Subcutaneous abdominal adipose tissue (tissue), 5 donors: Measurements from ENCODE around the gene SALL2.
"Not testable (repeated sequence)": the region's sequence is repeated elsewhere in the genome, so short reads cannot be mapped to it uniquely, and the experiment has no call there.

Experiments used
- H3K27ac ChIP-seq: one replicate; pipeline ENCODE4 v1.7.0; 2013; ENCODE audit warnings: low read depth, mild to moderate bottlenecking, inconsistent platforms, low read length, moderate library complexity
- H3K27me3 ChIP-seq, 5 donors: one replicate each; pipeline ENCODE4 v1.7.0; 2013; ENCODE audit warnings: low read length in 5 of 5, inconsistent platforms in 1 of 5; ENCODE audit not compliant: control insufficient read depth in 5 of 5, insufficient read depth in 4 of 5
- H3K36me3 ChIP-seq, 5 donors: one replicate each; pipeline ENCODE4 v1.7.0; 2013; ENCODE audit warnings: low read length in 5 of 5; ENCODE audit not compliant: control insufficient read depth in 5 of 5, insufficient read depth in 5 of 5
- H3K4me1 ChIP-seq, 5 donors: one replicate each; pipeline ENCODE4 v1.7.0; 2013; ENCODE audit warnings: low read length in 5 of 5, mild to moderate bottlenecking in 3 of 5, moderate library complexity in 1 of 5; ENCODE audit not compliant: control insufficient read depth in 5 of 5, insufficient read depth in 5 of 5
- H3K4me3 ChIP-seq, 5 donors: one replicate each; pipeline ENCODE4 v1.7.0; 2013; ENCODE audit warnings: low read length in 5 of 5, low read depth in 1 of 5
- H3K9ac ChIP-seq, 5 donors: one replicate each; pipeline ENCODE4 v1.7.0; 2013; ENCODE audit warnings: low read length in 5 of 5, mild to moderate bottlenecking in 4 of 5, moderate library complexity in 3 of 5
- H3K9me3 ChIP-seq, 5 donors: one replicate each; pipeline ENCODE4 v1.7.0; 2013; ENCODE audit warnings: low read length in 5 of 5; ENCODE audit not compliant: control insufficient read depth in 5 of 5
- donor health status: healthy.
- donor health status: healthy.
- donor health status: healthy.
- donor health status: healthy.
- donor health status: healthy.

The SALL2 gene

DNA sequence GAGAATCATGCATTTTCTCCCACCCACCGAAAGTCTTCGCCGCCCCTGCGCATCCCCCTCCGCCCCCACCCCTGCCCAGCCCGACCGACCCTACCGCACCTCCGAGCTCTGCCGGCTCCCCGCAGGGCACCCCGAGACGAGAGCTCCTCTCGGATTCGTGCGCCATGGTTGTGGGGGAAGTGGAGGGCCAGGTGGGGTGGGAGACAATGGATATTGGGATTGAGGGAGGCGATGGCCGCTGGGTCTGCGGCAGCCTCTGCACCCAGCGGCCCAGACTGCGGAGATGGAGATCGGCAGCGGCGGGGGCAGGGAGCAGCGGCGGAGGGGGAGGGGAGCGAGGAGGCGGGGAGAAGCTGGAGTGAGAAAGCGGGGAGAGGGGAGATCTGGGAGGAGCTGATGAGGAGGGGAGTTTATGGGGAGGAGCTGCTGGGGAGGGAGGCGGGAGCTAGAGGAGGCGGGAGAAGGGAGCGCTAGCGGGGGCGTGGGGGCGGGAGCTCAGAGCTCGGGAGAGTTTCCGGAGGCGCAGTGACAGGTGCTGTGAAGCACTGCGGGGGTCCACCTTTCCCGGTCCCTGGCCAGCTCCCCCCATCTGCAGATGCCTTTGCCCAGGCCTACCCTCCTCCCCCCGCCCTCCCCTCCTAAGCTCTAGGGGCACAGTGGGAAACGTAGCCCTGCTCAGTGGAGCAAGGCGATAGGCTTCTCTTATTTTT lies at the start of gene SALL2:
Gene SALL2, minus strand, starts transcription at position 385 of the 710 bp plus-strand sequence. Its CDS starts 219 bp downstream, at position 166.
- Histone ChIP-seq H3K27ac (no peak within 1 kb of the TSS), H3K9me3 (no peaks in the 10 kb centered on the region), H3K4me3 (peak within 1 kb of the TSS; percentile 70 to 73 (median 73)), H3K36me3 (no peaks in the 10 kb centered on the region), H3K27me3 (no peaks in the 10 kb centered on the region), H3K9ac (peak within 1 kb of the TSS in 4 of 5 donors; percentile 30 to 68 (median 48)), H3K4me1 (peaks cover 0 to 18% (median 12%) of the 10 kb centered on the region in 5 donors)

- no peaks in the 10 kb centered on the region for H3K27me3 ChIP-seq
- no peak overlapping the region for H3K9ac ChIP-seq
- no peak overlapping the region for H3K27ac ChIP-seq
- H3K9me3 ChIP-seq: peaks cover 0 to 4% (median 0%) of the 10 kb centered on the region in 5 donors
- H3K4me3 ChIP-seq: no peak overlapping the region
- no peaks in the 10 kb centered on the region for H3K4me1 ChIP-seq
- H3K36me3 ChIP-seq: no peaks in the 10 kb centered on the region
Observed at GRCh38 chr14:21575661-21576060, 49.5 kb upstream of the SALL2 start.

DNA sequence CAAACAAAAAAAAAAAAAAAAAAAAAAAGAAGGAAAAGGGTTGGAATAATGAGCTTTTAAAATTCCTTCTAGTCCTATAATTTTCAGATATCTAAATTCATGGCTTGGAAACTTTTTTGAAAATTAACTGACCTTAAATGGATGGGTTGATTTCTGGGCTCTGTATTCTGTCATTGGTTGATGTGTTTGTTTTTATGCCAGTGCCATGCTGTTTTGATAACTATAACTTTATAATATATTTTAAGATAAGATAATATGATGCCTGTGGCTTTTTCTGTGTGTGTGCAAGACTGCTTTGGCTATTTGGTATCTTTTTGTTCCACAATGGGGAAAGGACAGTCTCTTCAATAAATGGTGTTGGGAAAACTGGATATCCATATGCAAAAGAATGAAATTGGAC lies 46.5 kb upstream of the SALL2 start:
- no peak overlapping the region for H3K9ac ChIP-seq
- H3K36me3 ChIP-seq: no peaks in the 10 kb centered on the region

GRCh38 chr14:21558703-21559170 lies 32.6 kb upstream of the SALL2 start:
- Histone ChIP-seq H3K36me3 (no peaks in the 10 kb centered on the region), H3K27ac (no peak overlapping the region), H3K9ac (no peak overlapping the region), H3K4me3 (no peak overlapping the region), H3K9me3 (no peaks in the 10 kb centered on the region), H3K4me1 (peaks cover 0 to 11% (median 3%) of the 10 kb centered on the region in 5 donors), H3K27me3 (no peaks in the 10 kb centered on the region)

More for the DNA sequence above, 46.5 kb upstream of the SALL2 start:
- H3K4me3 ChIP-seq: no peak overlapping the region
- H3K9me3 ChIP-seq: peaks cover 0 to 4% (median 0%) of the 10 kb centered on the region in 5 donors
- H3K4me1 ChIP-seq: no peaks in the 10 kb centered on the region
- H3K27ac ChIP-seq: no peak overlapping the region
- peaks cover 0 to 8% (median 0%) of the 10 kb centered on the region in 5 donors for H3K27me3 ChIP-seq

DNA sequence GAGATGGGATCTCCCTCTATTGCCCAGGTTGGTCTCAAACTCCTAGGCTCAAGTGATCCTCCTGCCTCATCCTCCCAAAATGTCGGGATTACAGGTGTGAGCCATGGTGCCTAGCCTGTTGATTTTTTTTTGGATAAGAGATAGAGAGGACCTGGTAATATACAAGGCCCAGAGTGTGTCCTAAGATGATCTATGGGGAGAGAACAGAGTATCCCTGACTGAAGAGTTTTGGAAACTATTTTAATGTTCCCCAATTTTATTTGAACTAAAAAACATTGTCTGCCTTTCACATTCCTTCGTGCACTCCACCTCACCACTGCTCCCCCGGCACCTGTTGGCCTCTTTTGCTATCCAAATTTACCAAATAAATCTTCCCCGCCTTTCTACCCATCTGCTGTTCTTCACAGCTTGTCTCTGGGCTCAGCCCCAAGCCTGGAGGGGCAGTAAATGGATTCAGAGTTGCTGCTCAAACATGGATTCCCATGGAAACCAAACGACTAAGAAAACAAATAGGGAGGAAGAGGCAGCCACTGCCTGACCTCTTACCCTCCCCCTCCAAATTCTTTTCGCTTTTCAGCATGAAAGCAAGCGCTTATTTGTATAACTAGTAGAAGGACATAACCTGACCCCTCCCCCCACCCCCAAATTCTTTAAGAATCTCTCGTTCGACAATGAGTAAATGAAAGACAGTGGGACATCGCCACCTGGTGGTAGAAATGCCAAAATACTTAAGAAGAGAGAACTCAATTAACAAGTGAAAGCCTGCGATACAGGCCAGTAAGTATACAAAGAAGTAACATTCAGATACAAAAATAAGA lies 31.1 kb upstream of the SALL2 start:
- Histone ChIP-seq H3K27ac (peak overlapping the region; percentile 9), H3K9me3 (no peaks in the 10 kb centered on the region), H3K27me3 (no peaks in the 10 kb centered on the region), H3K4me1 (peaks cover 0 to 11% (median 3%) of the 10 kb centered on the region in 5 donors), H3K4me3 (peak overlapping the region; percentile 29 to 67 (median 50)), H3K9ac (peak overlapping the region in 3 of 5 donors; percentile 21 to 59 (median 39)), H3K36me3 (no peaks in the 10 kb centered on the region)

- H3K27me3 ChIP-seq: no peaks in the 10 kb centered on the region
- H3K4me1 ChIP-seq: peaks cover 0 to 11% (median 3%) of the 10 kb centered on the region in 5 donors
- no peak overlapping the region for H3K4me3 ChIP-seq
- no peaks in the 10 kb centered on the region for H3K36me3 ChIP-seq
- peak overlapping the region in 1 of 5 donors; percentile 59 for H3K9ac ChIP-seq
- H3K9me3 ChIP-seq: no peaks in the 10 kb centered on the region
- peak overlapping the region; percentile 9 for H3K27ac ChIP-seq
Observed at GRCh38 chr14:21556378-21557083, 30.4 kb upstream of the SALL2 start.

GRCh38 chr14:21553266-21553665 lies 27.1 kb upstream of the SALL2 start:
- Histone ChIP-seq H3K36me3 (no peaks in the 10 kb centered on the region), H3K27me3 (no peaks in the 10 kb centered on the region), H3K9me3 (no peaks in the 10 kb centered on the region), H3K27ac (no peak overlapping the region), H3K4me1 (peaks cover 0 to 11% (median 3%) of the 10 kb centered on the region in 5 donors), H3K4me3 (no peak overlapping the region), H3K9ac (no peak overlapping the region)

GRCh38 chr14:21544588-21544987 lies 18.4 kb upstream of the SALL2 start:
- not testable (repeated sequence) for H3K9me3 ChIP-seq, H3K4me1 ChIP-seq, H3K9ac ChIP-seq, H3K27me3 ChIP-seq, H3K4me3 ChIP-seq, H3K36me3 ChIP-seq, H3K27ac ChIP-seq

- Histone ChIP-seq H3K9me3 (no peaks in the 10 kb centered on the region), H3K27me3 (peaks cover 0 to 3% (median 2%) of the 10 kb centered on the region in 5 donors), H3K27ac (no peak overlapping the region), H3K4me1 (no peaks in the 10 kb centered on the region), H3K4me3 (no peak overlapping the region), H3K9ac (no peak overlapping the region), H3K36me3 (no peaks in the 10 kb centered on the region)
Observed at GRCh38 chr14:21543963-21544362, 17.8 kb upstream of the SALL2 start.
